GM10847 (cell line): ENCODE measurements around the gene GTF3C5.

Source experiments
- POLR2A ChIP-seq: IDR thresholded peaks from 2 replicates; pipeline ENCODE4 v1.6.1; 2011; ENCODE audit not compliant: insufficient read length; ENCODE audit errors: extremely low read depth

The GTF3C5 gene

GRCh38 chr9:133043449-133044035 lies 12.7 kb downstream of the GTF3C5 start:
- no peak for TF ChIP-seq POLR2A

- no peak for TF ChIP-seq POLR2A
These were observed 13.3 kb downstream of the GTF3C5 start for GRCh38 chr9:133044125-133044524.

DNA sequence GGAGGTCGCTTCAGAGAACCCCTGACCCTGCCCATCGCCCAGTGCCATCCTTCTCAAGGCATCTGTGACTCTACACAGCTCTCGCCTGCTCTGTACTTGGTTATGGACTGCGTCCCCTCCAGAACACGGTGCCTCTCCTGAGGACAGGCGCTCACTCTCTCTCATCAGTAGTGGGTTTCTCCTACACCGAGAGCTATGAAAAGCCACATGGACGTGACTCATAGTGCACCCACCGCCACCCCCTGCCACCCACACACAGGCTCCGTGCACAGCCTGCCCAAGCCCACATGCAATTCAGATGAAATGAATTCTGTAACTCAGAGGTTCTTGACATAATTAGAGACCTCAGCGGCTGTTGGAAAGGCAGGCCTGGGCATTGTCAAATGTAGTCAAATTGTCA lies 13.9 kb downstream of the GTF3C5 start:
- no peak for TF ChIP-seq POLR2A

DNA sequence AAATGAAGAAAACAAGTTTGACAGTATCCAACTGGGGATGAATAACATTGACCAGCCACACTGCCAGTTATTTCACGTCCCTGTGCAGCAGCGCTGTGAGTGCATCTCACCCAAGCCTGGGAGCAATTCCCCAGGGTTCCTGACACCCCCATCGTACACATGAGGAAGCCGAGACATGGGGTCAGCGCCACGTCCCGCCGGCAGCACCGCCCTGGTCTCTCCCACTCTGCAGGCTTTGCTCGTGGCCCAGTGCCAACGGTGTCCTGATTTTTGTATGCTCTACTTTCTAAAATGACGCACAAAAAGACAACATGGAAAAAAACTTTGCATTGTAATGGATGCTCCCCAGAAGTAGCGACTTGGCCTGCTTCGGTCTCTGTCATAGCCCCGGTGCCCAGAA lies 14.3 kb downstream of the GTF3C5 start:
- no peak for TF ChIP-seq POLR2A

- TF ChIP-seq POLR2A = no peak
These were observed 15.6 kb downstream of the GTF3C5 start for GRCh38 chr9:133046196-133046899.

GRCh38 chr9:133046900-133047295 lies 16.1 kb downstream of the GTF3C5 start:
- no peak for TF ChIP-seq POLR2A

- TF ChIP-seq POLR2A = no peak
These were observed 17.8 kb downstream of the GTF3C5 start for GRCh38 chr9:133048595-133048994.

- TF ChIP-seq POLR2A = no peak
These were observed 18.2 kb downstream of the GTF3C5 start for GRCh38 chr9:133049043-133049442.

- TF ChIP-seq POLR2A = no peak
These were observed 19.3 kb downstream of the GTF3C5 start for GRCh38 chr9:133050142-133050541.

GRCh38 chr9:133050781-133051180 lies 20.0 kb downstream of the GTF3C5 start:
- no peak for TF ChIP-seq POLR2A

GRCh38 chr9:133051281-133051900 lies 20.6 kb downstream of the GTF3C5 start:
- no peak for TF ChIP-seq POLR2A

DNA sequence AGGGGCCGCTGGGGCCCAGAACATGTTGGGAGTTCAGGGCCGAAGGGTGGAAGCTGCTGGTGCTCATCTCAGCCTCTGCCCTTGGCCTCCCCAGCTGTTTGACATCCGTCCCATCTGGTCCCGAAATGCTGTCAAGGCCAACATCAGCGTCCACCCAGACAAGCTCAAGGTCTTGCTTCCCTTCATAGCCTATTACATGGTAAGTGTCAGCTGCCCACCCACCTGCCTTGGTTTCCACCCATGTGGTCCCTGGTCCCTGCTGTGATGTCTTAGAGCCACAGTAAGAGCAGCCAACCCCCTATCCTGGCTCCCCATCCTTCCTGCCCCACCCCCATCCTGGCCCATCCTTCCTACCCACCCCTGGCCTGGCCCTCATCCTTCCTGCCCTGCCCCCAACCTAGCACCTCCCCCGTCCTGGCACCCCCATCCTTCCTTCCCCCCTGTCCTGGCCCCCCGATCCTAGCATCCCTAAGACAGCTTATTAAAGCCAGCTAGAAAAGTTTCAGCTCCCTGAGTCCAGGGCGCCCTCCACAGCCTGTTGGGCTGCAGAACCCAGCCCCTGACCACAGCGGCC lies 21.3 kb downstream of the GTF3C5 start:
- TF ChIP-seq POLR2A = no peak

- no peak for TF ChIP-seq POLR2A
These were observed 23.5 kb downstream of the GTF3C5 start for GRCh38 chr9:133054194-133054890.

GRCh38 chr9:133054966-133055365 lies 24.2 kb downstream of the GTF3C5 start:
- TF ChIP-seq POLR2A = no peak

DNA sequence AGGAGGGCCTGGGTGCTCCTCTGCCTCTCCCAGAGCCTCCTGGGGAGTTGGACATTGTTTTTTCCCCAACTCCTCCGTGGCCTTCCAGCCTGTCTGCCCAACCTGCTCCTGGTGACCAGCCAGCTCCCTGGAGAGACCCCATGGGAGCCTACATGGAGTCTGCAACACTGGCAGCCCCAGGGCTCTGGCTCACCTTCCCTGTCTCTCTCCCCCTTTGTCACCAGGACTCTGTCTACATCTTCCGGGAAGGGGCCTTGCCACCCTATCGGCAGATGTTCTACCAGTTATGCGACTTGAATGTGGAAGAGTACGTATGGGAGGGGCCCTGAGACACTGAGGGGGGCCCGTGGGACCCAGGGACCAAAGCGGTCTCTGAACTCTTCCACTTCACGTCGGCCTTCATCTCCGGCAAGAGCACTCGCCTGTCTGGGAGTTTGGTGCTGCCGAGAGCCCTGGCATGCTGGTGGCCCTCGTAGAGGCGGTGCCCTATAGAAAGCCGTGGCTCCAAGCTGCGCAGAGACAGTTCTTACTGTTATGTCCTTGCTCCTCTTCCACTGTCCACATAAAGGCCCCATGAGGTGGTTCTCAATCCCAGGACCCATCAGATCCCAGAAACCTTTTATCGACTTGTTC lies 25.1 kb downstream of the GTF3C5 start:
- TF ChIP-seq POLR2A = no peak
